T-cell (primary cell): ENCODE results near the gene NECTIN2. TPM values are rescaled to one million over a fixed set of nuclear protein-coding genes. Genes with fewer than 3 reads are reported as not detected.

Experiments used
- ATAC-seq, 4 experiments: fragments of 200-7000 bp in 3 of 4; fragments of 150-1000 bp in 1 of 4; cut with Tn5 transposase; replicated peaks in 1 of 4; 1 replicate in 3 of 4; 2 replicates in 1 of 4; pipeline ENCODE4 v1.10.0; 2021; ENCODE audit warnings: moderate library complexity in 3 of 4, mild to moderate bottlenecking in 2 of 4, moderate number of reproducible peaks in 1 of 4
- CTCF ChIA-PET, 2 donors: fragments of 300-600 bp; sonication (Branson Sonifier 250); formaldehyde crosslinking; loops; one replicate each; lab custom pipeline; 2022; ENCODE audit warnings: antibody characterized with exemption in 2 of 2; lab: Charles Lee
- POLR2A ChIA-PET, 2 donors: fragments of 300-600 bp; sonication (Branson Sonifier 250); formaldehyde crosslinking; loops; one replicate each; lab custom pipeline; 2022; ENCODE audit warnings: antibody characterized with exemption in 2 of 2; lab: Charles Lee
- DNase-seq, 35 experiments: peaks; one replicate each; pipeline versions ENCODE4 v3.0.0 to v3.0.0-alpha.2; 2013 to 2023
- H3K27ac ChIP-seq: one replicate; pipeline ENCODE4 v1.5.1; 2013; ENCODE audit warnings: low read length
- H3K27me3 ChIP-seq, 2 experiments: replicated peaks in 1 of 2; 1 replicate in 1 of 2; 2 replicates in 1 of 2; pipeline versions ENCODE4 v1.6.1 to v1.7.0; 2013; ENCODE audit warnings: low read length in 1 of 2, mixed read lengths in 1 of 2; ENCODE audit not compliant: control insufficient read depth in 2 of 2, insufficient read depth in 2 of 2; ENCODE audit errors: extremely low read depth in 1 of 2
- H3K36me3 ChIP-seq, 2 donors: 1 replicate in 1 of 2; 2 replicates in 1 of 2; pipeline versions ENCODE4 v1.6.1 to v1.7.0; 2013; ENCODE audit warnings: low read length in 1 of 2; ENCODE audit not compliant: control insufficient read depth in 2 of 2, insufficient read depth in 1 of 2; ENCODE audit errors: extremely low read depth in 1 of 2
- H3K4me1 ChIP-seq, 2 experiments: 1 replicate in 1 of 2; 2 replicates in 1 of 2; pipeline versions ENCODE4 v1.6.1 to v1.7.0; 2013; ENCODE audit warnings: low read length in 2 of 2, mixed read lengths in 1 of 2; ENCODE audit not compliant: insufficient read depth in 2 of 2, control insufficient read depth in 1 of 2; ENCODE audit errors: extremely low read depth in 1 of 2
- H3K4me3 ChIP-seq, 2 donors: 1 replicate in 1 of 2; 2 replicates in 1 of 2; pipeline versions ENCODE4 v1.5.1 to v1.7.0; 2013; ENCODE audit warnings: mild to moderate bottlenecking in 2 of 2, low read length in 1 of 2, moderate library complexity in 1 of 2; ENCODE audit not compliant: control insufficient read depth in 1 of 2; ENCODE audit errors: extremely low read depth in 1 of 2
- H3K9me3 ChIP-seq: 2 replicates; pipeline ENCODE4 v1.7.0; 2013
- H3K27ac Mint-ChIP-seq, 2 donors: one replicate each; pipeline ENCODE4 v1.8.0; 2020 to 2021; ENCODE audit warnings: mild to moderate bottlenecking in 2 of 2, mixed read lengths in 2 of 2
- H3K27me3 Mint-ChIP-seq, 2 donors: one replicate each; pipeline ENCODE4 v1.8.0; 2021 to 2022; ENCODE audit warnings: mixed read lengths in 2 of 2
- H3K36me3 Mint-ChIP-seq: one replicate; pipeline ENCODE4 v1.8.0; 2021; ENCODE audit warnings: mixed read lengths
- H3K4me1 Mint-ChIP-seq, 3 donors: one replicate each; pipeline ENCODE4 v1.8.0; 2020 to 2022; ENCODE audit warnings: mixed read lengths in 3 of 3, mild to moderate bottlenecking in 1 of 3
- H3K4me3 Mint-ChIP-seq, 3 donors: one replicate each; pipeline ENCODE4 v1.8.0; 2020 to 2022; ENCODE audit warnings: mild to moderate bottlenecking in 3 of 3, mixed read lengths in 3 of 3, moderate library complexity in 3 of 3
- H3K9me3 Mint-ChIP-seq, 3 donors: one replicate each; pipeline ENCODE4 v1.8.0; 2020 to 2022; ENCODE audit warnings: mixed read lengths in 3 of 3
- WGBS: methylation state at CpG from one replicate; pipeline ENCODE4 v1.1.5; 2013; ENCODE audit warnings: missing lambda C conversion rate; ENCODE audit not compliant: insufficient coverage; 5-methylcytosine and 5-hydroxymethylcytosine counted together
- total RNA-seq, 35 experiments: library from RNA in 6 of 35; stranded (reverse) in 6 of 35; fragments of 120-200 nt in 1 of 35; gene quantifications; one replicate each; pipeline versions ENCODE4 v1.2.1 to v1.2.4 and lab custom pipeline; 2013 to 2026

The NECTIN2 gene
- total RNA-seq, 5 donors from 2014 or later (not counting 1 experiment from before 2014, with no cell fraction given): 0.30 to 1.8 (median 1.4) TPM

- Mint-ChIP-seq H3K9me3 (no peaks in the 10 kb centered on the region), H3K4me3 (no peak overlapping the region), H3K27ac (no peak overlapping the region), H3K4me1 (peaks cover 0 to 1% (median 0%) of the 10 kb centered on the region in 3 donors), H3K36me3 (peaks cover 26% of the 10 kb centered on the region), H3K27me3 (peaks cover 0 to under 1% of the 10 kb centered on the region in 2 donors)
- H3K9me3 ChIP-seq: no peaks in the 10 kb centered on the region
- H3K36me3 ChIP-seq: peaks cover 11 to 53% of the 10 kb centered on the region in 2 donors
- ATAC-seq: no peak
- no peak overlapping the region for H3K4me3 ChIP-seq
- H3K27me3 ChIP-seq: peaks cover 0 to 18% of the 10 kb centered on the region in 2 experiments
- CTCF ChIA-PET: interaction anchor here in 1 of 2 donors (0.6 kb wide), 1 partner anchor 17 kb away, joined by 3 read pairs; no protein-coding TSS in a partner anchor
- no peak overlapping the region for H3K27ac ChIP-seq
- WGBS: 92% methylated on average over 15 of the region's 19 CpGs
- POLR2A ChIA-PET: interaction anchor here in 1 of 2 donors (0.7 kb wide), 1 partner anchor 218 kb away, joined by 5 read pairs; no protein-coding TSS in a partner anchor
- no peak for DNase-seq
- H3K4me1 ChIP-seq: peaks cover 0 to 6% of the 10 kb centered on the region in 2 experiments
Measured at GRCh38 chr19:44900328-44901244, 54.5 kb downstream of the NECTIN2 start.

- DNase-seq: no peak
- CTCF ChIA-PET: interaction anchor here in 1 of 2 donors (0.6 kb wide), 1 partner anchor 793 kb away, joined by 4 read pairs; no protein-coding TSS in a partner anchor
- peak in 1 of 4 experiments; percentile 7 for ATAC-seq
- Histone ChIP-seq H3K27me3 (peaks cover 0 to 45% of the 10 kb centered on the region in 2 experiments), H3K4me3 (no peak overlapping the region), H3K9me3 (no peaks in the 10 kb centered on the region), H3K36me3 (peaks cover 11 to 29% of the 10 kb centered on the region in 2 donors), H3K4me1 (peaks cover 0 to 17% of the 10 kb centered on the region in 2 experiments), H3K27ac (no peak overlapping the region)
- no peaks in the 10 kb centered on the region for H3K9me3 Mint-ChIP-seq
- WGBS: 100% methylated on average over 2 of the region's 15 CpGs
- H3K36me3 Mint-ChIP-seq: peaks cover 11% of the 10 kb centered on the region
- peaks cover 19 to 20% of the 10 kb centered on the region in 2 donors for H3K27me3 Mint-ChIP-seq
- no peak overlapping the region for H3K4me3 Mint-ChIP-seq
- POLR2A ChIA-PET: no interaction called here
- H3K4me1 Mint-ChIP-seq: peaks cover 8 to 12% (median 8%) of the 10 kb centered on the region in 3 donors
- no peak overlapping the region for H3K27ac Mint-ChIP-seq
Measured at GRCh38 chr19:44903216-44903601, 57.1 kb downstream of the NECTIN2 start.

GRCh38 chr19:44903602-44904425 is 57.7 kb downstream of the NECTIN2 start:
- Mint-ChIP-seq H3K4me3 (no peak overlapping the region), H3K27me3 (peaks cover 19 to 20% of the 10 kb centered on the region in 2 donors), H3K4me1 (peaks cover 8 to 12% (median 8%) of the 10 kb centered on the region in 3 donors), H3K36me3 (peaks cover 10% of the 10 kb centered on the region), H3K9me3 (no peaks in the 10 kb centered on the region), H3K27ac (no peak overlapping the region)
- Histone ChIP-seq H3K27ac (no peak overlapping the region), H3K4me1 (peaks cover 0 to 17% of the 10 kb centered on the region in 2 experiments), H3K9me3 (no peaks in the 10 kb centered on the region), H3K27me3 (peaks cover 0 to 47% of the 10 kb centered on the region in 2 experiments), H3K4me3 (no peak overlapping the region), H3K36me3 (peaks cover 11 to 28% of the 10 kb centered on the region in 2 donors)
- DNase-seq (peak; percentile 19 to 80 (median 63)), ATAC-seq (peak; percentile 57 to 74 (median 63))
- 36% methylated on average over 21 of the region's 24 CpGs for WGBS
- ChIA-PET POLR2A (no interaction called here), CTCF (no interaction called here)

GRCh38 chr19:44904426-44904994 is 58.4 kb downstream of the NECTIN2 start:
- no peaks in the 10 kb centered on the region for H3K9me3 ChIP-seq
- Mint-ChIP-seq H3K4me3 (no peak overlapping the region), H3K27me3 (peaks cover 19 to 23% of the 10 kb centered on the region in 2 donors), H3K27ac (no peak overlapping the region), H3K9me3 (no peaks in the 10 kb centered on the region), H3K4me1 (peaks cover 8 to 12% (median 8%) of the 10 kb centered on the region in 3 donors), H3K36me3 (peaks cover 10% of the 10 kb centered on the region)
- H3K4me3 ChIP-seq: no peak overlapping the region
- CTCF ChIA-PET: no interaction called here
- no peak for DNase-seq
- peaks cover 0 to 17% of the 10 kb centered on the region in 2 experiments for H3K4me1 ChIP-seq
- H3K27me3 ChIP-seq: peaks cover 0 to 47% of the 10 kb centered on the region in 2 experiments
- POLR2A ChIA-PET: interaction anchor here in 1 of 2 donors (0.6 kb wide), 1 partner anchor 124 kb away, joined by 3 read pairs; no protein-coding TSS in a partner anchor
- ATAC-seq: no peak
- H3K27ac ChIP-seq: no peak overlapping the region
- 84% methylated on average over 10 of the region's 12 CpGs for WGBS
- H3K36me3 ChIP-seq: peaks cover 11 to 24% of the 10 kb centered on the region in 2 donors

DNA sequence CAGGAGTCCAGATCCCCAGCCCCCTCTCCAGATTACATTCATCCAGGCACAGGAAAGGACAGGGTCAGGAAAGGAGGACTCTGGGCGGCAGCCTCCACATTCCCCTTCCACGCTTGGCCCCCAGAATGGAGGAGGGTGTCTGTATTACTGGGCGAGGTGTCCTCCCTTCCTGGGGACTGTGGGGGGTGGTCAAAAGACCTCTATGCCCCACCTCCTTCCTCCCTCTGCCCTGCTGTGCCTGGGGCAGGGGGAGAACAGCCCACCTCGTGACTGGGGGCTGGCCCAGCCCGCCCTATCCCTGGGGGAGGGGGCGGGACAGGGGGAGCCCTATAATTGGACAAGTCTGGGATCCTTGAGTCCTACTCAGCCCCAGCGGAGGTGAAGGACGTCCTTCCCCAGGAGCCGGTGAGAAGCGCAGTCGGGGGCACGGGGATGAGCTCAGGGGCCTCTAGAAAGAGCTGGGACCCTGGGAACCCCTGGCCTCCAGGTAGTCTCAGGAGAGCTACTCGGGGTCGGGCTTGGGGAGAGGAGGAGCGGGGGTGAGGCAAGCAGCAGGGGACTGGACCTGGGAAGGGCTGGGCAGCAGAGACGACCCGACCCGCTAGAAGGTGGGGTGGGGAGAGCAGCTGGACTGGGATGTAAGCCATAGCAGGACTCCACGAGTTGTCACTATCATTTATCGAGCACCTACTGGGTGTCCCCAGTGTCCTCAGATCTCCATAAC is 59.5 kb downstream of the NECTIN2 start, which contains the start of gene APOE:
TSS of gene APOE (plus strand) at position 360 of the 724 bp plus-strand sequence. CDS start 829 bp downstream, outside the sequence.
- 5% methylated on average over 16 of the region's 20 CpGs for WGBS
- Mint-ChIP-seq H3K4me3 (peak within 1 kb of the TSS in 1 of 3 donors; percentile 43), H3K9me3 (no peaks in the 10 kb centered on the region), H3K36me3 (peaks cover 7% of the 10 kb centered on the region), H3K27me3 (peaks cover 19 to 23% of the 10 kb centered on the region in 2 donors), H3K27ac (no peak within 1 kb of the TSS), H3K4me1 (peaks cover 8 to 12% (median 8%) of the 10 kb centered on the region in 3 donors)
- ATAC-seq (no peak), DNase-seq (no peak)
- H3K36me3 ChIP-seq: peaks cover 6 to 14% of the 10 kb centered on the region in 2 donors
- H3K27me3 ChIP-seq: peaks cover 0 to 51% of the 10 kb centered on the region in 2 experiments
- ChIA-PET POLR2A (interaction anchor here (0.6 to 0.8 kb wide), 4 partner anchors 10 to 123 kb away, joined by 3 to 17 read pairs (median 4); no protein-coding TSS in a partner anchor), CTCF (interaction anchor here (0.6 to 0.8 kb wide), 2 partner anchors 49 to 280 kb away, joined by 3 to 5 read pairs; no protein-coding TSS in a partner anchor)
- no peaks in the 10 kb centered on the region for H3K9me3 ChIP-seq
- no peak within 1 kb of the TSS for H3K27ac ChIP-seq
- peaks cover 0 to 17% of the 10 kb centered on the region in 2 experiments for H3K4me1 ChIP-seq
- H3K4me3 ChIP-seq: no peak within 1 kb of the TSS
